B cell (primary cell): Measurements from ENCODE around the gene C19orf81. TPM values are rescaled to one million over a fixed set of nuclear protein-coding genes. Genes with fewer than 3 reads are reported as not detected.
A peak's percentile ranks its signal among the peaks of the same experiment; 100 is the strongest.

Experiments used
- ATAC-seq: fragments of 200-7000 bp; cut with Tn5 transposase; one replicate; pipeline ENCODE4 v1.10.0; 2021; ENCODE audit warnings: low read depth, mild to moderate bottlenecking, moderate number of reproducible peaks, moderate library complexity
- CTCF ChIA-PET: fragments of 350-600 bp; sonication (Branson Sonifier 250); formaldehyde crosslinking; loops from one replicate; lab custom pipeline; 2021; ENCODE audit warnings: antibody characterized with exemption, inconsistent platforms; lab: Charles Lee
- POLR2A ChIA-PET: fragments of 350-600 bp; sonication (Branson Sonifier 250); formaldehyde crosslinking; loops from one replicate; lab custom pipeline; 2021; ENCODE audit warnings: antibody characterized with exemption; lab: Charles Lee
- DNase-seq: peaks from one replicate; pipeline ENCODE4 v3.0.0; 2013
- H2AFZ ChIP-seq: 2 replicates; pipeline ENCODE4 v1.6.1; 2012; ENCODE audit warnings: mild to moderate bottlenecking, low read depth, low read length; ENCODE audit not compliant: insufficient read depth, poor library complexity, severe bottlenecking
- H3K27ac ChIP-seq, 2 donors: 1 replicate in 1 of 2; 2 replicates in 1 of 2; pipeline ENCODE4 v1.5.1; 2012 to 2013; ENCODE audit warnings: low read length in 2 of 2, mild to moderate bottlenecking in 2 of 2, moderate library complexity in 1 of 2
- H3K27me3 ChIP-seq, 4 experiments: fragments of 200-600 bp in 1 of 4; sonication (generic) in 1 of 4; replicated peaks in 1 of 4; 1 replicate in 2 of 4; 2 replicates in 2 of 4; pipeline versions ENCODE4 v1.6.1 to v1.7.0; 2013 to 2016; ENCODE audit warnings: low read length in 3 of 4, mild to moderate bottlenecking in 2 of 4, mixed read lengths in 1 of 4, moderate library complexity in 1 of 4; ENCODE audit not compliant: insufficient read depth in 4 of 4, control insufficient read depth in 3 of 4; ENCODE audit errors: control extremely low read depth in 1 of 4
- H3K36me3 ChIP-seq, 2 experiments: replicated peaks in 1 of 2; 1 replicate in 1 of 2; 2 replicates in 1 of 2; pipeline versions ENCODE4 v1.6.1 to v1.7.1; 2013; ENCODE audit warnings: low read length in 1 of 2; ENCODE audit not compliant: insufficient read depth in 2 of 2, control insufficient read depth in 1 of 2; ENCODE audit errors: control extremely low read depth in 1 of 2, extremely low read depth in 1 of 2
- H3K4me1 ChIP-seq, 2 donors: fragments of 200-600 bp in 1 of 2; sonication (generic) in 1 of 2; 1 replicate in 1 of 2; 2 replicates in 1 of 2; pipeline versions ENCODE4 v1.5.1 to v1.6.1; 2013 to 2017; ENCODE audit warnings: low read length in 2 of 2; ENCODE audit not compliant: control insufficient read depth in 2 of 2, insufficient read depth in 2 of 2
- H3K4me2 ChIP-seq: replicated peaks from 2 replicates; pipeline ENCODE3; 2012; ENCODE audit warnings: mild to moderate bottlenecking, low read depth, low read length; ENCODE audit not compliant: poor library complexity, severe bottlenecking
- H3K4me3 ChIP-seq, 5 experiments: fragments of 200-600 bp in 1 of 5; sonication (generic) in 1 of 5; 1 replicate in 3 of 5; 2 replicates in 2 of 5; pipeline versions ENCODE4 v1.5.1 to v1.7.0; 2011 to 2016; ENCODE audit warnings: low read length in 4 of 5, mild to moderate bottlenecking in 4 of 5, low read depth in 2 of 5, control low read depth in 1 of 5, moderate library complexity in 1 of 5; ENCODE audit not compliant: insufficient read depth in 1 of 5; ENCODE audit errors: control extremely low read depth in 1 of 5, extremely low read depth in 1 of 5
- H3K79me2 ChIP-seq: fragments of 200-600 bp; sonication (generic); one replicate; pipeline ENCODE4 v1.6.0; 2016; ENCODE audit warnings: low read length; ENCODE audit not compliant: control insufficient read depth, insufficient read depth
- H3K9ac ChIP-seq: fragments of 200-600 bp; sonication (generic); 2 replicates; pipeline ENCODE4 v1.6.1; 2017; ENCODE audit warnings: mild to moderate bottlenecking, low read length, moderate library complexity
- H3K9me3 ChIP-seq, 3 donors: one replicate each; pipeline versions ENCODE4 v1.6.1 to v1.7.1; 2013; ENCODE audit warnings: low read length in 2 of 3; ENCODE audit not compliant: control insufficient read depth in 2 of 3, insufficient read depth in 1 of 3; ENCODE audit errors: control extremely low read depth in 1 of 3
- H4K20me1 ChIP-seq: 2 replicates; pipeline ENCODE4 v1.6.0; 2012; ENCODE audit warnings: mild to moderate bottlenecking, low read length; ENCODE audit not compliant: insufficient read depth, control insufficient read depth, poor library complexity, severe bottlenecking
- H3K27ac Mint-ChIP-seq: one replicate; pipeline ENCODE4 v1.8.0; 2021; ENCODE audit warnings: mixed read lengths
- H3K27me3 Mint-ChIP-seq: one replicate; pipeline ENCODE4 v1.8.0; 2021; ENCODE audit warnings: mixed read lengths
- H3K4me1 Mint-ChIP-seq: one replicate; pipeline ENCODE4 v1.8.0; 2021; ENCODE audit warnings: mixed read lengths
- H3K4me3 Mint-ChIP-seq: one replicate; pipeline ENCODE4 v1.8.0; 2021; ENCODE audit warnings: mixed read lengths
- H3K9me3 Mint-ChIP-seq: one replicate; pipeline ENCODE4 v1.8.0; 2022; ENCODE audit warnings: mixed read lengths; ENCODE audit not compliant: insufficient read depth
- EZH2 ChIP-seq: IDR thresholded peaks from 2 replicates; pipeline ENCODE4 v1.6.1; 2012; ENCODE audit warnings: borderline replicate concordance, low read depth, mild to moderate bottlenecking, moderate library complexity, low read length; ENCODE audit not compliant: insufficient read depth, poor library complexity, severe bottlenecking
- WGBS: methylation state at CpG from one replicate; pipeline ENCODE4 v1.1.5; 2013; ENCODE audit warnings: missing lambda C conversion rate; ENCODE audit not compliant: insufficient coverage; 5-methylcytosine and 5-hydroxymethylcytosine counted together
- intact Hi-C: fragments of 100-400 bp; cut with micrococcal nuclease; formaldehyde crosslinking; loops from one replicate; pipeline ENCODE4 v1.10.0; 2022
- polyA plus RNA-seq: library from polyadenylated mRNA; depleted of rRNA; stranded (reverse); fragments of >200 nt; gene quantifications from 2 replicates; pipeline ENCODE4 v1.2.3, GENCODE V29; 2012
- total RNA-seq, 2 donors: library from RNA; stranded (reverse); fragments of 120-200 nt in 1 of 2; gene quantifications; 1 replicate in 1 of 2; 2 replicates in 1 of 2; pipeline versions ENCODE4 v1.2.3 to v1.2.4, GENCODE V29; 2013 to 2022
- TF ChIP-seq, protein P1 (sequence below): fragments of 200-600 bp; IDR thresholded peaks from one replicate; pipeline ENCODE4 v1.8.0; 2022; ENCODE audit warnings: antibody characterized with exemption, mild to moderate bottlenecking

Gene C19orf81
- total and polyA plus RNA-seq, 2 donors (not counting 1 experiment from before 2014, with no cell fraction given), result 0.37 TPM; not detected in 1

- Mint-ChIP-seq H3K27me3 (peaks cover 29% of the 10 kb centered on the region), H3K4me1 (peaks cover 2% of the 10 kb centered on the region), H3K27ac (no peak overlapping the region), H3K9me3 (no peaks in the 10 kb centered on the region), H3K4me3 (no peak overlapping the region)
- ChIA-PET POLR2A (interaction anchor here (0.6 kb wide), 1 partner anchor 322 kb away, joined by 6 read pairs; no protein-coding TSS in a partner anchor), CTCF (interaction anchor here (0.7 kb wide), 1 partner anchor 11 kb away, joined by 5 read pairs; no protein-coding TSS in a partner anchor)
- H4K20me1 ChIP-seq, result no peaks in the 10 kb centered on the region
- H3K79me2 ChIP-seq, result no peaks in the 10 kb centered on the region
- H3K36me3 ChIP-seq, result no peaks in the 10 kb centered on the region
- H2AFZ ChIP-seq, result no peak overlapping the region
- TF ChIP-seq, protein P1, sequence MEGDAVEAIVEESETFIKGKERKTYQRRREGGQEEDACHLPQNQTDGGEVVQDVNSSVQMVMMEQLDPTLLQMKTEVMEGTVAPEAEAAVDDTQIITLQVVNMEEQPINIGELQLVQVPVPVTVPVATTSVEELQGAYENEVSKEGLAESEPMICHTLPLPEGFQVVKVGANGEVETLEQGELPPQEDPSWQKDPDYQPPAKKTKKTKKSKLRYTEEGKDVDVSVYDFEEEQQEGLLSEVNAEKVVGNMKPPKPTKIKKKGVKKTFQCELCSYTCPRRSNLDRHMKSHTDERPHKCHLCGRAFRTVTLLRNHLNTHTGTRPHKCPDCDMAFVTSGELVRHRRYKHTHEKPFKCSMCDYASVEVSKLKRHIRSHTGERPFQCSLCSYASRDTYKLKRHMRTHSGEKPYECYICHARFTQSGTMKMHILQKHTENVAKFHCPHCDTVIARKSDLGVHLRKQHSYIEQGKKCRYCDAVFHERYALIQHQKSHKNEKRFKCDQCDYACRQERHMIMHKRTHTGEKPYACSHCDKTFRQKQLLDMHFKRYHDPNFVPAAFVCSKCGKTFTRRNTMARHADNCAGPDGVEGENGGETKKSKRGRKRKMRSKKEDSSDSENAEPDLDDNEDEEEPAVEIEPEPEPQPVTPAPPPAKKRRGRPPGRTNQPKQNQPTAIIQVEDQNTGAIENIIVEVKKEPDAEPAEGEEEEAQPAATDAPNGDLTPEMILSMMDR, result no peak
- TF ChIP-seq EZH2, result no peak
- DNase-seq (no peak), ATAC-seq (no peak)
- H3K4me3 ChIP-seq, result no peak overlapping the region
- H3K9ac ChIP-seq, result no peak overlapping the region
- peaks cover 0 to 42% (median 0%) of the 10 kb centered on the region in 3 donors for H3K9me3 ChIP-seq
- no peak overlapping the region for H3K4me2 ChIP-seq
- H3K27ac ChIP-seq, result no peak overlapping the region
- intact Hi-C loops, result no loop called here
- peaks cover 0 to 41% (median 9%) of the 10 kb centered on the region in 4 experiments for H3K27me3 ChIP-seq
- H3K4me1 ChIP-seq, result peaks cover 10 to 19% of the 10 kb centered on the region in 2 donors
- 90% methylated on average over 5 of the region's 6 CpGs for WGBS
Observed at GRCh38 chr19:50664204-50664603, 15.0 kb downstream of the C19orf81 start.

- Mint-ChIP-seq H3K27ac (no peak overlapping the region), H3K4me1 (peaks cover 2% of the 10 kb centered on the region), H3K9me3 (no peaks in the 10 kb centered on the region), H3K27me3 (peaks cover 35% of the 10 kb centered on the region), H3K4me3 (no peak overlapping the region)
- ATAC-seq (no peak), DNase-seq (no peak)
- TF ChIP-seq, protein P1, result no peak
- TF ChIP-seq EZH2, result no peak
- Histone ChIP-seq H3K27me3 (peaks cover 0 to 42% (median 16%) of the 10 kb centered on the region in 4 experiments), H3K9ac (no peak overlapping the region), H3K79me2 (no peaks in the 10 kb centered on the region), H2AFZ (peak overlapping the region; percentile 58), H3K9me3 (peaks cover 0 to 34% (median 0%) of the 10 kb centered on the region in 3 donors), H4K20me1 (no peaks in the 10 kb centered on the region), H3K36me3 (no peaks in the 10 kb centered on the region), H3K4me1 (peaks cover 8 to 18% of the 10 kb centered on the region in 2 donors), H3K4me3 (peak overlapping the region in 2 of 5 experiments; percentile 5 to 20), H3K4me2 (peak overlapping the region; percentile 59), H3K27ac (no peak overlapping the region)
- WGBS, result 26% methylated on average over 47 of the region's 47 CpGs
- POLR2A ChIA-PET, result no interaction called here
- CTCF ChIA-PET, result no interaction called here
- intact Hi-C loops, result no loop called here
Observed at GRCh38 chr19:50666346-50667176, 17.3 kb downstream of the C19orf81 start.
